GM19328 (cell line): ENCODE measurements around the gene CENPM.
"Not testable (repeated sequence)": the region's sequence is repeated elsewhere in the genome, so short reads cannot be mapped to it uniquely, and the experiment has no call there.

Source experiments
- ATAC-seq: cut with Tn5 transposase; IDR thresholded peaks from one replicate; pipeline ENCODE4 v1.9.1; 2021; ENCODE audit warnings: mild to moderate bottlenecking, moderate library complexity; ENCODE audit not compliant: unreplicated experiment

The CENPM gene

DNA sequence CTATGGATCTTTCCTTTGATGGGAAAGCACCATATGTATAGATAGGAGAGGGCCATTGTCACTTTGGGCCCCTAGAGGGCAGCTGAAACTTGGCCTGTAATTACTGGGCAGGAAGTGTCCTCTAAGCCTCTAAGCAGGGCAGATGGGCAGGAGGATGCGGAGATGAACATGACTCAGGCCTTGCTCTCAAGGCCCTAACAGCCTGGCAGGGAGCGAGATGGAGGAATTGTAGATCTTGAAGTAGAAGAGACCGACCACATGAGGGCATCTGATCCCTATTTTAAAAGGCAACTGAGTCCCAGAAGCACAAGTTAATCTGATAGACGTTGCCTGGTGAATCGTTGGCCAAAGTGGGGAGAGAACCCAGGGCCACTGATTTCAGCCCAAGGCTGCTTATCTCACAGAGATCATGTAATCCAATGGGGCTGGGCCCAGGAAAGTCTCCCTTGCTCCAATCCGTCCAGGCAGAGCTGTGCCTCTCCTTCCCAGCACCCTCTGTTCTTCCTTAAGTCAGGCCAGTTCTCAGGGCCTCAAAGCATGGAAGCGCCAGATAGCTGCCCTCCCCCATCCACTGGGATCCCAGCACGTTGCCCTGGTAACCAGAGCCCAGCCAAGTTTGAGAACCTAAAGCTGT is 19.8 kb upstream of the CENPM start:
- no peak for ATAC-seq

DNA sequence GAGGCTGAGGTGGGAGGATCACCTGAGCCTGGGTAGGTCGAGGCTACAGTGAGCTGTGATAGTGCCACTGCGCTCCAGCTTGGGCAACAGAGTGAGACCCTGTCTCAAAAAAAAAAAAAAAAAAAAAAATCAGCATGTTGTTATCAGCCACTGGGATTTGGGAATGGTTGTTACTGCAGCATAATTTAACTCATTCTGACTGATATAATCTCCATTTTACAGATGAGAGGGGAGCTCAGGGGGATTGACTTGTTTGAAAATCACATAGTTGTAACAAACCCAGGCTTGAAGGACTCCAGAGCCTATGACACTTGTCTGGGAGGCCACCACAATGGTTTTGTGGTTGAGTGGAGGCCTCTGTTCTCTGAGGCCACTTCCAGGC is 19.3 kb upstream of the CENPM start:
- ATAC-seq, result no peak

DNA sequence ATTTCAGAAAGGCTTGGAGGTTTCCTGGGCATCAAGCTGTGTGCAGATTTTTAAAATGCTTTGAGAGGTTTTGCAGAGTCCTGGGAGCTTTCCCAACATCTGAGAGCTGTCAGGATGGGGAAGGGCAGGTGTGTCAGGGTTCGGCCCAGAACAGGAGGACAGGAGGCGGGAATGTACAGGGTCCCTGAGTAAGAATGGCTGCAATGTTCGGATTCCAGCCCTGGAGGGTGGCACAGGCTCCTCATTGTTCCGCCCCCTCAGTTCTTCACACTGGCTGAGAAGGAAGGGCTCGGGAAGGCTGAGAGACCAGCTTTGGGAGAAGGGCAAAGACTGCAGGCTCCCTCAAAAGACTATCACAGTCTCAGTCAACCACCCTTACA is 17.1 kb upstream of the CENPM start:
- no peak for ATAC-seq

DNA sequence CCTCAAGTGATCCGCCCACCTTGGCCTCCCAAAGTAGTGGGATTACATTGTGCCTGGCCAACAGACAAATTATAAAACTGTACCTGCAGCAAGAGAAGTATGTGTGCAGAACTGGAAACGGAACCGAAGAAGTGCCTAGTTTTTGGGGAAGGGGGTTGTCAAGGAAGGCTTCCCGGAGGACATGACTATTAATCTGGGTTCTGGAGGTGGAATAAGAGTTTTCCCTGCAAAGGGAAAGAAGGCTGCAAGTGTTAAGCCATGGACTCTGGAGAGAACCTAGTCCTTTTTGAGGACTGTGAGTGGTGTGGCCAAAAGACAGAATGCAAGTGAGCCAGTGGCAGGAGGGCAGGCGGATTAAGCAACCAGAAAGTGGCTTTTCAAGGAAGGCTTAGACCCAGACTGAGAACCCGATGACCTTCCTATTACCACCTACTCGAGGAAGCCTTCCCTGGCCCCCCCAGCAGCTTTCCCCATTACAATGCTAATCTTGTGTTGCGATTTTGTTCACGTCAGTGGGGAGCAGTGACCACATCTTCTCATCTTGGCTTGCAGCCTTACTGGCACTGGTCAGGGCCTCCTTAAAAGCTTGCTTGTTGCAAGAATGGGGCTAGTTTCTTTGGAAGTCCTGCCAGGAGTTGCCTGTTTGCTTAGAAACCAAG is 16.6 kb upstream of the CENPM start:
- ATAC-seq, result no peak

DNA sequence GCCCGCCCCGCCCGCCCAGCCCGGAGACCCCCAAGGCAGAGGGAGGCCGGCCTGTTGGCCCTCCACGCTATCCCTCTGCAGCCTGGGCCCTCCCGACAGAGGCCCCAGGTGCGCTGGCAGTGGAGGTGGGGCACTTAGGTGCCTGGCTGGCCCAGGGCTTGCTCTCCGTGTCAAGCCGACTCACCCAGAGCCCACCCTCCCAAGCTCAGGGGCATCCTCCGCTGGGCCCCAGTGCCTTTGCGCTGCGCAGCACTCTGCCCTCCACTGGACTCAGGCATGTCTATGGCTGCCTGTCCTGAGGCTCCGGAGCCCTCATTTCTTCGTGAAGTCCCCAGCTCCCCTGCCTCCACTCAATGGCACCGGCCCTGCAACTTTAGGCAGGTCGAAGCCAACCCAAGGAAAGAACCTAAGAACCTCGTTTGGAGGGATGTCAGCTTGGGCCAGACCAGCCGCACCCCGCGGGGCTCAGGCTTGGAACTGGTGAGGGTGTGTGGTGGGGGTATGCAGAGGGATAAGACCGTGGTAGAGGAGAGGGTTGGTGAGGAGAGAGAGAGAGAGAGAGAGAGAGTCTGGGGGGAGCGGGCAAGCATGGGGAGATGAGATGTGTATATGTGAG is 11.1 kb upstream of the CENPM start:
- ATAC-seq, result no peak

DNA sequence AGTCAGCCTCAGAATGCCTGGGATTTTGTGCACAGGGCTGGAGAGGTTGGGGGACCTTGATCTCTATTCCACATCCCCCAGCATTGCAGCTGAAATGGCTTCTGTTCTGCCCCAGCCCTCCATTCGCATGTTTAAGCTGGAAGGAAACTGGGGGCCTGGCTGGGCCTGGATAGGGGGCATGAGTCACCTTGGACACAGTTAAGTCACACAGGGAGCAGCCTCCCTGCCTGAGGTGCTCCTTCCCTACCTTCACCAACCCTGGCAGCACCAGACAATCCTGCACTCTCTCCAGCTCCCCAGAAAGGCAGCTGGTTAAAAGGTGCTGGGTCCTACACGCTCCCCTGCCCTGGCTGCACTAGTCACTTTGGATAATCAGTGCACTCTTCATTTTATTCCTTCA is 5.8 kb upstream of the CENPM start:
- ATAC-seq, result no peak

DNA sequence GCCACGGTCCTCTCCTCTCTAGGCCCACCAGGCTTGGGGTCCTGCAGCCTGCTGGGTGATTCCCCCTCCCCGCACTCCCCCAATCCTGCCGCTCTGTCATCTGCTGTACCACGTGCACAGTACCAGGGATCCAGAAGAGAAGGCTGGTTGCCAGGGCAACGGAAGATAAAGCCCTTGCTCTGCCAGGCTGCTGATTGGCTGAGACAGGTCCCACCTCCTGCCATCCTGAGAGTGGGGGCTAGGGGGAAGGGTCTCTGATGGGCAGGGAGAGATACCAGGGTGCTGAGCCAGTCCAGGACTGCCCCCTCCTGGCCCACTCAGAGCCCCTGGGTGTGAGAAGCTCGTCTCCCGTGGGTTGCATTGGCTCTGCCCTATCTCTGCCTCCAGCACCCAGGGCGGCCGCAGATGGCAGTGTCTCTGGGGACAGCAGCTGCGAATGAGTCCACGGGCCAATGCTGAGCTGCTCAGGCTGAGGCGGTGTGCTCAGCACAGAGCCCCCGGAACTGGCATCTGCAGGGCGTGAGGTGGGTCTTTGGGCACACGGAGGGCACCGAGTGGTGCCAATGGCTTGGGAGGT is 5.0 kb upstream of the CENPM start, which contains the start of gene SMIM45:
Gene SMIM45, plus strand, starts transcription at position 253 of the 577 bp plus-strand sequence.
- no peak for ATAC-seq

DNA sequence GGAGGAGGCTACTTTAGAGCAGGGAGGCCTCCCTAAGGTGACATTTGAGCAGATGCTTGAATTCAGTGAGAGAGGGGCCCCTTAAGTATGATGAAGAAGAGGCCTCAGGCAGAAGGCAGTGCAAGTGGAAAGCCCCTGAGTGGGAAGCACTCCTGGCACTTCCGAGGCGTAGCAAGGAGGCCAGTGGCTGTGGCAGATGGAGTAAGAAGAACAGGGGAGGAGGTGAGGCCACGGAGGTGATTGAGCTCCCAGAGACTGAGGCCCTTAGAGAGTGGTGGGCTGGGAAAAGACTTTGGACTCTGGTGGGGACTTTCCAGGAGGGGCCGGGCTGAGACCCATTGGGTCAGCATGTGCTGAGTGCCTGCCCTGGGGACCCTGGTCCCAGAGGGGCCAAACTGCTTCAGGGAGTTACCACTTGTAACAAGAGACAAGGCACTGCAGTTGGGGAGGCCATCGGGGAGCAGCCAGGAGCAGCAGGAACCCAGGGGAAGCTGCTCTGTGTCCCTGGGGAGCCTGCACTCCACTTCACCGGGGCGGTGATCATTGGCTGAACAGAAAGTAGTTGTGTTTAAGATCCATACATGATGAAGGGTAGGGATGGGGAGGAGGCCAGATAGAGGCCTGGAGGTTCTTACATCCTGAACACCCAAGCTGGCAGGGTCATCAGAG is 2.5 kb upstream of the CENPM start:
- ATAC-seq, result no peak

DNA sequence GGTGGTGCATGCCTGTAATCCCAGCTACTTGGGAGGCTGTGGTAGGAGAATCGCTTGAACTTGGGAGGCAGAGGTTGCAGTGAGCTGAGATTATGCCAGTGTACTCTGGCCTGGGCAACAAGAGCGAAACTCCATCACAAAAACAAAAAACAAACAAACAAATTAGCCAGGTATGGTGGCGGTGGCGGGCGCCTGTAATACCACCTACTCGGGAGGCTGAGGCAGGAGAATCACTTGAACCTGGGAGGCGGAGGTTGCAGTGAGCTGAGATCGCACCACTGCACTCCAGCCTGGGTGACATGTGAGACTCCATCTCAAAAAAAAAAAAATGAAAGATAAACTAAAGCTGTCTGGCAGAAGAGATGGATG is 2.0 kb upstream of the CENPM start:
- ATAC-seq, result not testable (repeated sequence)

DNA sequence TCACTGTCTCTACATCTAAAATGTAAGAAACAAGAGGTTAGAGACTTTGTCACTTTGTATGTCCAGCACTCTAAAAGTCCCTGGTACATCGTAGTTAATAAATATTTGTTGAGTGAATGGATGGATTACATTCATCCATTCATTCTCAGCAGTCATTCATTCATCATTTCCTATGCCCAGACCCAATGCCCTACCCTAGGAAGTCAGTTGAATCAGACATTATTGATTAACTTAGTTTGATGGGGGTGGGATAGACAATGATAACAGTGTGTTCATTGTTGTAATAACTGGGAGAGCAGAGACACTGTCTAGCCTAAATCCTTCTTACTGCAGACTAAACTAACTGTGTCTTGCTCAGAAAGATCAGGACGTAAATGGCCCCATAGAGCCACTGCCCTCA is 1.2 kb upstream of the CENPM start:
- no peak for ATAC-seq

DNA sequence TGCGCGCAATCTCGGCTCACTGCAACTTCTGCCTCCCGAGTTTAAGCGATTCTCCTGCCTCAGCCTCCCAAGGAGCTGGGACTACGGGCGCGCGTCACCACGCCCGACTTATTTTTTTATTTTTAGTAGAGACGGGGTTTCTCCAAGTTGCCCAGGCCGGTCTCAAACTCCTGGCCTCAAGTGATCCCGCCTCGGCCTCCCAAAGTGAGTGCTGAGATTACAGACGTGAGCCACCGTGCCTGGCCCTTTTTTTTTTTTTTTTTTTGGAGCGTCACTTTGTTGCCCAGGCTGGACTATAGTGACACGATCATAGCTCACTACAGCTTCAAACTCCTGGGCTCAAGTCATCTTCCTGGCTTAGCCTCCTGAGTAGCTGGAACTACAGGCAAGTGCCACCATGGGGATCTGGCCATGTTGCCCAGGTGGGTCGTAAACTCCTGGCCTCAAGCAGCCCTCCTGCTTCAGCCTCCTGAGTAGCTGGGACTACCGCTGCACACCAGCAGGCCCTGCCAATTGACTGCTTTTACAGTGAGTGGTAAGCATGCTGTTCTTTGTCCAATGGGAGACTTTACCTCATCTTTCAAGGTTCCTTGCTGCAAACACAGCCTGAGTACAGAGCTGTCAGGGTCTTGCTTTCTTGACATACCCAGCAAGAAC is 600 bp upstream of the CENPM start:
- ATAC-seq, result no peak

DNA sequence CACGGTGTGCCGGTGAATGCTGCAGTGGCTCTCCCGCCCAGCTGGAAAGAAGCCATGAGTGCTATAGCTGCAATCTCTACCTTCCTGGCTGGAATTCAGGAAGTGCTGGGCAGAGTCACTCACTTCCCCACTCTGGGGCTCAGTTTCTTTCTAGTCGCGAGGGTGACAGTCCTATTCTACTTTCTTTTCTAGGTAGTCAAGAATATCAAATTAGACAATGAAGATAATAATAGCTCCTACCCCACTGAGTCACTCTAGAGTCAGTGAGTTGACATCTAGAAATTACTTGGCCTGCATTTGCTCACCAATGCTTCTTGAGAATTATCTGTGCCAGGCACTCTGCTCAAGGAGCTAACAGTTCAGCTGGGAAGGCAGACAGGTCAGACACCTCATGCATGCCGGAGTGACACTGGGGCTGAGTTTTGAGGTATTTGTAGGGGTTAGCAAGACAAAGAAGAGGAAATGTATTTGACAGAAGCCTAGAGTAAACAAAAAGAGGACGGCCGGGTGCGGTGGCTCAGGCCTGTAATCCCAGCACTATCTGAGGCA is 3.2 kb downstream of the CENPM start:
- no peak for ATAC-seq

DNA sequence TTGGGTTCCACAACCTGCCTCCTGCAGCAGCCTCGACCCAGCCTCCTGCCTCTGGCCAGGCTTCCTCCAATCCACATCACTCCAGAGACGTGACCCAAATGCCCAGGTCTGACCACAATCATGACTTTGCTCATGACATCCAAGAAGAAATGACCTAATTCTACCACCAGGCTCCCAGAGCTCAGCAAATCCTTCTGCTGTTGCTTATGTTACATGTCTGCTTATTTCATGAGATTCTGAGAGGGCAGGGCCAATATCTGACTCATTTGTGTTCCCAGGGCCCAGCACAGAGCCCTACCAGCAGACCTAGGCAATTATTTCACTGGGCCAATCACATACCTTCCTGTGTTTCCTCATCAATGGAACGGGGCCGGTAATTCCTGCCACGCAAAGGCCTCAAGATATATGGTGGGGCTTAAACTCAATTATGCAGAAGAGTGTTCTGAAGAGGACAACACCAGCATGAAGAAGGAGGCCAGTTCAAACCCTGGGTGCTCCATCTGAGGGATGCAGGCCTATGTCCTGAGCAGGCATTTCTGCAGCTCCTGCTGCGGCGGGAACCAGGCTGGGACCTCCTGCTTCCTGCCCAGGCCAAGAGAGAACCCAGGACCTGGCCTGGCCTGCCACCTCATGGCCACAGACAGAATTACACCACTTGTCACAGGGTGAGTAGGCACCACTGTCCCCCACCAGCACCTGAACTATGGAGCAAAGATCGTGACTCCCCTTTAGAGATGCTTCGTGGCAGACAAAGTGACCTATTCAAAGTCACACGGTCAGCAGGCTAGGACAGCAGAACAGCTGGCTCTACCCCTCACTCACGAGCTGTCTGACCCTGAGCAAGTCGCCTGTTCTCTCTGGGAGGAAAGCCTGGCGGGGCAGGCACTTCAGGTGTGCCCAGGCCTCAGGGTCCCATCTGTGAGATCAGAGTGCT is 5.9 kb downstream of the CENPM start:
- ATAC-seq, result no peak

DNA sequence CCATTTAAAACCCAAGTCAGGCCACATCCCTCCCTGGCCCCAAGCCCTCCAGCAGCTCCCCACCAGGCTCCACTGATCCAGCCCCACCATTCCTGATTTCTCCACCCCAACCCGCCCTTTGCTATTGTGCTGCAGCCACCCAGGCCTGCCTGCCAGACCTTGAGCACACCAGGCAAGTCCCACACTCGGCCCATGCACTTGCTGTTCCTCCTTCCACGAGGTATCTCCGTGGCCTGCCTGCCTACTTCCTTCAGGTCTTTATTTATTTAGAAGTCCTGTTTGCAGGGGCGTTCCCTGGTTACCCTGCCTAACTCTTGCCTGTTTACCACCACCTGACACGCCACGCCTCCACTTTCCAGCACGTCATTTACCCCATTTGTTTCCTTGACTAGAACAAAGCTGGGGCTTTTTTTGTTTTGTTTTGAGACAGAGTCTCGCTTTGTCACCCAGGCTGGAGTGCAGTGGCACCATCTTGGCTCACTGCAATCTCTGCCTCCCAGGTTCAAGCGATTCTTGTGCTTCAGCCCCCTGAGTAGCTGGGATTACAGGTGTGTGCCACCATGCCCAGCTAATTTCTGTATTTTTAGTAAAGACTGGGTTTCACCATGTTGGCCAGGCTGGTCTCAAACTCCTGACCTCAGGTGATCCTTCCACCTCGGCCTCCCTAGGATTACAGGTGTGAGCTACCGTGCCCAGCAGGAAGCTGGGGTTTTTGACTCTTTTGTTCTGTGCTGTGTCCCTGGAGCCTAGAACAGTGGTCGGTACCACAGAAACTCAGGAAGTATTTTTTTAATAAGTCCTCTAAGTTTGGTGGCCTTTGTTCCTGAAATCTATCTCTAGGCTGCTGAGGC is 6.7 kb downstream of the CENPM start:
- ATAC-seq, result peak; percentile 52

DNA sequence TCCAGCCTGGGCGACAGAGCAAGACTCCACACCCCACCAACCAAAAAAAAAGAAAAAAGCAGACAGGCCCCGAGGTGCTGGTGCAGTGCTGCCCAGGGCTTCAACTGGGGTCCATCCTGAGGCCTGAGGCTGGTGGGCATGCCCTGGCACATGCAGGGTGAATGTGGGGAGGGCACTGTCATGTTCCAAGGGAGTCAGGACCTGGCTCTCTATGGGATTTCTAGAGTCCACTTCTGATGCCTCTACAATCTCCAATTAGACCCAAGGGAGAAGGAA is 10.1 kb downstream of the CENPM start:
- ATAC-seq, result no peak

DNA sequence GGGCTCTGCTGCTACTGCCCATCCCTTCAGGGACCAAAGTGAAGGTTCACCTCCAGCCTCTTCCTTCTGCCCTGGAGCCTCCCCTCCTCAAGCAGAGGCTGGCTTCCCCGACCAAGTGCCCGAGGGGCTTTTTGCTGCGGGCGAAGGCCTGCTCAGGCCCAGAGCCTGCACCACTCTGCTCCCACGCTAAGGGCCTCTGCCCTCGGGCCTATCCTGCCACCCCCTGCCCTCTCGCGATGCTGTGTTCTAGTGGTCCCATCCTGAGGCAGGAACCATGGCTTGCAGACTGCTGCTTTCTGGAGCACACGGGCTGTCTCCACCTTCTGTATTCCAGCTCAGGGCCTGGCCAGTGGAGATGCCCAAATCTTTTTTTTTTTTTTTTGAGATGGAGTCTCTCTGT is 11.4 kb downstream of the CENPM start:
- ATAC-seq, result no peak

DNA sequence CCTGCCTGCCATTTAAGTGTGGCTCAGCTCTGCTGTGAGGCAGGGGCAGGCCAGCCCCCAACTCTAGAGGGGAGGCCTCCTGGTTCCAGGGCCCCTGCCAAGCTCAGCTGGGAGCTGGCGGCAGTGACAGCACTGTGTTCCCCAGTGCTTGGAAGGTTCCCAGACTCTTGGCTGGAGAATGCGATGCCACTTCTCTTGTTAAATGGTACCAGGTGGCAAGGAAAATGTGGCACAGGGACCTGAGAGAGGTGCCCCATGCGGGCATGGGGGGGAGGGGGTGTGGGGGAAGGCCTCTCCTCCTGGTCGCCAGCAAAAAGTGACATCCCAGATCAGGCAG is 12.0 kb downstream of the CENPM start:
- no peak for ATAC-seq

DNA sequence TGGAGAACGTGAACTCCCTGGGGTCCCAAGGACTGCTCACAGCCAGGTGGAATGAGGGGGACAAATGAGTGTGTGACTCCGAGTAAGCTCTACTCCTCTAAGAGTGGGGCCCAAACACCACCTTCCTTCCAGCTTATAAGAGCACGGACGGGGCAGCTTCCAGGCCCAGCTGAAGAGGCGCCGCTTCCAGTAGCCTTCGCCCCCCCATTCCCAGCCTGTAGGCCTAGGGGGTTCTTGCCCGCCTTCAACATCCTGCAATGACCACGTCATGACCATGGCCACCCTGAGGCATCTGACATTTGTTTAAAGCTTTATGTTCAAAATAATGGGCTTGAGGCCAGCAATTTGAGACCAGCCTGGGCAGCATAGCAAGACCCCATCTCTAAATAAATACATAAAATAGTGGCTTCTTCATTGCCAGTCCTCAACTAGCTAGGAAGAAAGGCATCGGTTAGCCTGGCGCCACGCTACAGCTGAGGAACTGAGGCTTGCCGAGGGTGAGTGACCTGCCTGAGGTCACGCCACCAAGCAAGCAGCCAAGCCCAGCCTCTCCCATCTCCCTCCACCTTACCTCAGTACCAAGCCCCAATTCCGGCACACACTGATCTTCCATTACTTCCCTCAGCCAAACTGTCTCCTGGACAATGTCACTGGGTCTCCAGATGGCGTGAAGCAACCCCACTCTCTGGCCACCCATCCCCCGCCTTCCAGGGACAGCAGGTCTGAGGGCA is 12.5 kb downstream of the CENPM start:
- ATAC-seq, result no peak
